GM18511 (cell line): ENCODE measurements around the gene CIAO2B.
"Not testable (repeated sequence)": the region's sequence is repeated elsewhere in the genome, so short reads cannot be mapped to it uniquely, and the experiment has no call there.

Source experiments
- ATAC-seq: cut with Tn5 transposase; IDR thresholded peaks from one replicate; pipeline ENCODE4 v1.9.1; 2021; ENCODE audit warnings: mild to moderate bottlenecking, moderate library complexity; ENCODE audit not compliant: unreplicated experiment

The CIAO2B gene

DNA sequence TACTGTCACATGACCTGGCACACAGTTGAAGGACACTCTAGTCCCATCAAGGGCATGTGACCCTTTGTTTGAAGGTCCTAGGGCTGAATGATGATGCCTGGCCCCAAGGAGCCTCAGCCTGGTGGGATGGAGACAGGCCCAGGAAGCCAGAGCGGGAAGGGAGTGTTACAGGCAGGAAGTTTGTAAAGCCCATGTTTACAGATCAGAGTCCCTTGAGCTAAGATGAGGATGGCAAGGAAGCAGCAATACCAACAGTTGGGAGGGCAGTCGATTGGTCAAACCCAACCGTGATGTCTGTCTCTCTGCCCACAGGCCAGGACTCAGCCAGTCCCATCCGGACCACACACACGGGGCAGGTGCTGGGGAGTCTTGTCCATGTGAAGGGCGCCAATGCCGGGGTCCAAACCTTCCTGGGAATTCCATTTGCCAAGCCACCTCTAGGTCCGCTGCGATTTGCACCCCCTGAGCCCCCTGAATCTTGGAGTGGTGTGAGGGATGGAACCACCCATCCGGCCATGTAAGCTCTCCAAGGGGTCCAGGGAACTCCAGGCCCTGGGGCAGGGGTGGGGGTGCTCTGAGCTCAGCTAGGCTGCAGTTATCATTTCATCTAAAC, 3.6 kb upstream of the CIAO2B start:
- no peak for ATAC-seq

DNA sequence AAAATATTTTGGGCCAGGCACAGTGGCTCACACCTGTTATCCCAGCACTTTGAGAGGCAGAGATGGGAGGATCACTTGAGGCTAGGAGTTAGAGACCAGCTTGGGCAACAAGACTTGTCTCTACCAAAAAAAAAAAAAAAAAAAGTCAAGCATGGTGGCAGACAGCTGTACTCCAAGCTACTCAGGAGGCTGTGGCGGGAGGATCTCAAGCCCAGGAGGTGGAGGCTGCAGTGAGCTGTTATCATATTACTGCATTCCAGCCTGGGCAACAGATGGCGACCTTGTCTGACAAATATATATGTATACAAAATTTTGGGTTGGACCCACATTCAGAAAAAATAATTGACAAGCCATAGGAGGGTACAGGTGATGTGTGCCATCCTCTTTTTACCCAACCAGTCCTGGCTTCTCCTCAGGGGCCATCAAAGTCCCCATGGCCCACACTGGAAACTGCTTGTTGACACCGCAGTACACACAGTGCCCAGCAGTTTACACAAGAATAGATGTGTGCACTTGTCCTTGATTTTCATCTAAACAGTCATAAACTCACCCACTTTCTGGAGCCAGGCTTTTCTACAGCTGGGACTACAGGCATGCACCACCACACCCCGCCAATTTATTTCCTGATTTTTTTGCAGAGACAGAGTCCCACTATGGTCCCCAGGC, 2.8 kb upstream of the CIAO2B start:
- no peak for ATAC-seq

DNA sequence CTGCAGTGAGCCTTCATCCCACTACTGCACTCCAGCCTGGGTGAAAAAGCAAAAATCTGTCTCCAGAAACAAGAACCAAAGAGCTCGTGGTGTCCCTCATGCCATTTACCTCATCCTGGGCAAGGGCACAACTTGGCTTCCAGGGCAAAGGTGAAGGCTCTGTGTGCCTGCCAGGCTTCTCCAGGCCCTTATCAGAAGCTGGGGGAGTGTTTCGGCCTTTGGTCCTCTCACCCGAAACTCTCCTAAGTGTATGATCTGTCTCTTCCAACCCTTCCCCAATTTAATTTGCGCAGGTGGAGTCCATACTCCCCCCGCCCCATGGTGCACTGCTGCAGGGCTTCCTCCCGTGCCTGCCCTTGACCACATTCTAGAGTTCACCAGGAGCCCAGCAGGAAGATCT, 2.3 kb upstream of the CIAO2B start:
- no peak for ATAC-seq

DNA sequence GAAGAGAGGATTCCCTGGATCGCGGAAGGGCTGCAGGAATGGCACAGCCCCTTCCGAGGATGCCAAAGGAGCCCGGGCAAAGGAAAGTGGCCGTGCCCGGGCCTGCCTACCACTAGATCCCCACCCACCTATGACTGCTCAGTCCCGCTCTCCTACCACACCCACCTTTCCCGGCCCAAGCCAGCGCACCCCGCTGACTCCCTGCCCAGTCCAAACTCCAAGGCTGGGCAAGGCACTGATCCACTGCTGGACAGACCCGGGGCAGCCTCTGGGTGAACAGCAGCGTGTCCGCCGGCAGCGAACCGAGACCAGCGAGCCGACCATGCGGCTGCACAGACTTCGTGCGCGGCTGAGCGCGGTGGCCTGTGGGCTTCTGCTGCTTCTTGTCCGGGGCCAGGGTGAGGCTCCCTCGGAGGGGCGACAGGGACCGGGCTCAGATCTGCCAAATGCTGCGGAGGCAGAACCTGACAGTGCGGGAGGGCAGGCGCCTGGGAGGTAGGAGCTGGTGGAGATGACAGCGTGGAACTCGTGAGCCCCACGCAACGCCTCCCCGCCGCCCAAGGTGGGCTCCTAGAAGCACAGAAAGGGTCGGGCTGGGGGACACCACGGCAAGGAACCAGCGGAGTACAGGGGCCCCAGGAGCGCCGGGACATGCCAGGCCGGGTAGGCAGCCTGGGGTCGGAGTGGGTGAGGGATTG, 1.3 kb upstream of the CIAO2B start, which contains the start of gene CES2:
CES2 (plus strand) TSS at position 203 of the 698 bp plus-strand sequence; CDS start at position 323, 120 bp downstream.
- ATAC-seq, result no peak

DNA sequence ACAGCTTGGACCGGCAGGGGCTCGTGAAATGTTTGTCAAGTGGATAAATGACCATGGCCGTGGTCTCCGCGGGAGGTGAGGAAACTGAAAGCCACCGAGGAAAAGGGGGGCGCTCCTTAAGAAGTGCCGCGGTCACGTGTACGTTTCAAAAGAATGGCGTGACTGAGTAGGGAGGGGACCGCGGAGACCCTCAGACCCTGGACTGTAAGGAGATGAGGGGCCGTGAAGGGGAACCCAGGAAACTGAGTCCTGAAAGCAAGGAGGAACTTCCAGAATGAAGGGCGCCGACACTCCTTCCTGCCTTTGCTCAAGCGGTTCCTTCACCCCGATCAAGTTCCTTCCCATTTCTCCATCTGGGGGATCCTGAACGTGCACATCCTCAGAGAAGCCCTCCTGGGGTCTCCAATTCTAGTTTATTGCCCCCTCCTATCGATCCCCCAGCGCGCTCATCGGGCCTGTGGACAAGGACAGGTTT, 674 bp upstream of the CIAO2B start:
- not testable (repeated sequence) for ATAC-seq

DNA sequence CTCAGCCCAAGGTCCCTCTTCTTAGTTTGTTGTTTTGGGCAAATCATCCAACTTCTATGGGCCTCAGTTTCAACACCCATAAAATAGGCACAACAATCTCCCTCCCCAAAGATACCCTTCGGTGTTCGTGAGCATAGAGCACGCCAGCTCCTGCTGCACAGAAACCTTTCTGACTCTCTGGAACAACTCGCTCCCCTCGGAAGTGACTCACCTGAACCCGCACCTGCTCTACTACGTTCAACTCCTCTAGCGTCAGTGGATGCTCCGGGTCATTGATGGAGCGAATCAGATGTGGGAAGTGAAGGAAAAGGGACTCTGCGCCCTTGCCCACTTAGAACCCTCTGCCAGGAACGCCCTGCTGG, 445 bp downstream of the CIAO2B start:
- ATAC-seq, result peak; percentile 18

DNA sequence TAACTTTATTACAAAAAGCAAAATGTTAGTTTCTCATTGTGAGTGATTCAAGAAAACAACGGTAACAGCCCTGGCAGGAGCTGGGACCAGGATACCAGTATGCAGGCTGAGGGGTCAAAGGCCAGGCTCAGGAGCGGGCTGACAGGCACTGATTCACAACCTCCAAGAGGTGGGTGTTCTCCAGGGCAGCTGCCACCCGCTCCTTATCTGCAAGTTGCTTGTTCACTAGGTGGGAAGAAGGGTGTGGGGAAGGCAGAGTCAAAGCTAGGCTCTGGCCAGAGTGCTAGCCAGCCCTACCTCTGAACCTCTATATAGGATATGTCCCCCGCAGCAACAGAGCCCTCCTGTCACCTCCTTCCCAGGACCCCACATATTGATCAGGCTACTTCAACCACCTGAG, 2.1 kb downstream of the CIAO2B start:
- ATAC-seq, result no peak

DNA sequence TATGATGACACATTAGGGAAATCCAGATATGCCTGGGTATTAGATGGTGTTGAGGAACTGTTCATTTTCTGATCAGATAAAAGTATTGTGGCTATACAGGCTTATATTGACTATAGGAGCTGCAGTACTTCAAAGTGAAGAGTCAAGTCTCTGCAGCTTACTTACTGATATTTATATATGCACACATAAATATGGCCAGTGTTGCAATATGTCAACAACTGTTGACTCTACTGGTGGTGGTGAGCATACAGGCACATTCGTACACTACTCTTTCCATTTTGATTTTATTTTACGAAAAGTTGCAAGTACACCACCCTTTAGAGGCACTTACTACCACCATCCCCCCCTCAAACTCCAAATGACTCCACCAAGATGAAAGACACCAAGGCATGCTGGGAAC, 2.5 kb downstream of the CIAO2B start:
- ATAC-seq, result no peak

DNA sequence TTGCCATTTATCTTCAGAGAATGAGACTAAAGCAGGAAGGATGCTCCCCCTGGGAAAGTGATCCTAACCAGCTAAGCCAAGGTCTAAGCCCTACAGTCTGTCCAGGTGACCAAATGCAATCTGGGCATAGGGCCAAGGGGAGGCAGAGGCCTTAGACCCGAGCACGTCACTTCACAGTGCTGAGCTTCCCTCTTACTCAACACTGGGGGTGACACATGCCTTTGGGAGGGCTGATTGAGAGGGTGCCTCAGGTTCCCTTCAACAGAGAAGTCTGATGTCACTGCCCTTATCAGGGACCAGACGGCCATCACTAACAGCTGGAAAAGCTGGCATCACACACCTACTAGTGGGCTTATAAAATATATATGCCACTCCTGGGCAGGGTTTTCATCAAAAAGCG, 4.0 kb downstream of the CIAO2B start:
- no peak for ATAC-seq

DNA sequence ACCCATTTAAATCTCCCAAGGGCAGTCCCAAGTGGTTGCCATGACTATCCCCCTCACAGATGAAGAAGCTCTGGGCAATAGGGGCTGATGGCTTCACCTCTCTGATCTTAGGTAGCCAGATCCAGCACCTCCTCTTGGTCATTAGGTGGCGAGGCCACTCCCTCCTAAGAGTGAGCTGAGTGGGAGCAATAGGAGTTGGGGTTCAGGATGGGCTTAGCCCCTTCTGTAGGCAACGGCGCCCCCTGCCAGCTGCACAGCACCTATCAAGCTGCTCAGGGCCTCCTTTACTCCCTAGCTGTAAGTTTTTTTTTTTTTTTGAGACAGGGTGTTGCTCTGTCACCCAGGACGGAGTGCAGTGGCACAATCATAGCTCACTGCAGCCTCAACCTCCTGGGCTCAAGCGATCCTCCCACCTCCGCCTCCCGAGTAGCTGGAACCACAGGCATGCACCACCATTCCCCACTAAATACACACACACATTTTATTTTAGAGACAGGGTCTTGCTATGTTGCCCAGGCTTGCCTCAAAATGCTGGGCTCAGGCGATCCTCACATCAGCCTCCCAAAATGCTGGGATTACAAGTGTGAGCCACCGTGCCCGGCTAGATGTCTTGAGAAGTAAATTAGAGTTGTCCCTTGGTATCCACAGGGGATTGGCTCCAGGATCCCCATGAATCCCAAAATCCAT, 5.4 kb downstream of the CIAO2B start:
- ATAC-seq, result no peak

DNA sequence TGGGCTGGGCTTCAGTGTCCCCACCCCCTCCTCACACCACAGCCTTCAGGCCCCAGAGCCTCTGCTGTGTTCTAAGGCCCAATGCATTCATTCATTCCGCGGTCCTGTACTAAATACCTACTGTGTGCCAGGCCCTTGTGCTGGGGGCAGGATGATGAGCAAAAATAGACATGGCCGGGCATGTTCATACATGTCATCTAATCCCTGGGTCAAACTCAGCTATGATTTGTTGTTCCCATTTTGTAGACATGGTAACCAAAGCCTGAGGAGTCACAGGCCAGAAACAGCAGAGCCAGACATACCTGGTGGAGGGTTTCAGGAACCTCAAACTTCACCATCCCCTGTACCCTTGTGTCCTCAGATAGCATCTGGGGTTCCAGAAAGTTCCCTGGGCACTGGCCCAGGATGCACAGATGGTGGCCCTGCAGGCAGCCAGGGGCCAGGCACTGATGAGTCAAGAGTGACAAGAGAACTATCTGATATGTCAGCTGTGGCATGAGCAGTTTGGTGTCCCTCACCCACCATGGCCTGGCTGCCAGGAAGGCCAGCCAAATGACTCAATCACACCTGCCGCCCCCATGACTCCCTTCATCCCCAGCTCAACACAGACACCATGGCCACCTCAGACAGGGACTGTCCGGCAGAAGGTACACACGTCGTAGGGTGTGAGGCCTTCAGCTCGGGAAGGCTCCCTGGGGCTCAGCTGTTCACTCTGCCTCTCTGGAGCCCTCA, 6.1 kb downstream of the CIAO2B start:
- no peak for ATAC-seq

DNA sequence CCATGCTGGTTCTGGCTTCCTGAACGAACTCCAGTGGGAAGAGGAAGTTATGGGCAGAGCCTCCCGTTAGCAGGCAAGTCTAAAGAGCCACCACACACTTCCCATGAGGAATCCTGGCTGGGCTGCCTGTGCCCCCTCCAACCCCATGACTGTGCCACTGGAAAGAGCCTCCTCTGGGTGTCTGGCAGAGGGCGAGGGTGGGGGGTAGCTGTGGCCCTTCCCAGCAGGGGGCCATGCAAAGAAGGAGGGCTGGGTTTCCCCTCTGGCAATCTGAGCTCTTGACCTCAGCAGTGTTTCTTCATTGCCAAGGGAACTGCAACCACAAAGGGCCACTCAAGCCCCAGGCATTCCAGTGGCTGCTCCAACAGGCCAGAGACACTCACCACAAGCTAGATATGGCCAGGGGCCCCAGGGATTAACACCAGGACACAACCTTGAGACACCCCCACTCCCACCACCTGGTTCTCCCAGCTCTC, 7.2 kb downstream of the CIAO2B start:
- peak; percentile 36 for ATAC-seq

DNA sequence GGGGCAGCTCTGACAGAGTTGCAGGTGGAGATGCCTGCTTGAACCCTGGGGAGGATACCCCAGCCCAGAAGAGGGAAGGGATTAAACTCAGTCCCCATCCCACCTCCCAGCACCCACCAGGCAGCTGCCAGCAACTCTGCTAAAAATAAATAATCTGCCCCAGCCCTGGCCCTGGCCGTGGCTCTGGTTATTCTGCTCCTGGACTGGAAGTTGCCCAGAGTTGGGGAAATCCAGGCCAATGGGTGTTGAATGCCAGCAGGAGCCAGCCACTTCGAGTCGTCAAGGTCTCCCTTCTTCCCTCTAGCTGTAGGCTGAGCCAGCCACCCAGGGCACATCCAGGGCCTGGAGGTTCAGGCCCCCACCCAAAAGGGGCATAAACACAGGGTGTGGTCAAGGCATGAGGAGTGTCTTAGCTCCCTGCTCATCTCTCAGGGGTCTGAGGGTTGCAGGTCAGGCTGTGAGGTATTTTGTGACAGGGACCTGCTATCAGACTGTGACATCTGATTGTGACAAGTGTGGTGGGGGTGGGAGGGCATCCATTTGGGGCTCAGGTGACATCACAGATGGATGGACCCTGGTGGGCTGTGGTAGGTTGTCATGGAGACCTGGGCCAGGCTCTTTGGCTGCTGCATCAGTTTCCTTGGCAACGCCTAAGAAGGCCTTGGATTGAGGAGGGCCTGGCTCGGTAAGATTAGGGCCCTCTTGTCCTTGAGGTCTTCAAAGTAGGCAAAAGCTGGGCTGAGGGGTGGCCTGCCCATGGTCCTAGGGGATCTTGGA, 7.8 kb downstream of the CIAO2B start:
- no peak for ATAC-seq

DNA sequence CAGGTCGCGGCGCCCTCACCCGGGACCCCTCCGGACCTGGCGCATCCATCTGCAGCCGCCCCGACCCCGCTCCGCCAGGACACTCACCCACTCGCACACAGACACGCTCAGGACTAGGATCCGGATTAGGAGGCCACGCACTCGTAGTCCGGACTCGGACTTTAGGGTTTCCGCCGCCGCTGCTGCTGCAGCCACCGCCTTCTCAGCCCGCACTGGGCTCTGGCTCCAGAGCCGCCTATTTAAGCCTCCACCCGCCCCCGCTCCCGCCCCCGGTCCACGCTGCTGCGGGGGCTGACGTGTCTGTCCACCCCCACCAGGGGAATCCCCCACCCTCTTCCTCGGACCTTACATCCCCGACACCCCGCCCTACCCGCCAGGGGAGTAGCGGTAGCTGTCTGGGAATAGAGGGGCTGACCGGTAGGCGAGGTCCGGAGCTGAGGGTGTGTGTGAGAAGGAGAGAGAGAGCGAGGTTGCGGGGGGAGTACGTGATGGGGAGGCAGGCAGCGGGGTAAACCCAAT, 8.8 kb downstream of the CIAO2B start, which contains the start of gene RRAD:
RRAD (minus strand) TSS at position 214 of the 519 bp plus-strand sequence. CDS start 356 bp downstream, outside the sequence.
- ATAC-seq, result no peak

DNA sequence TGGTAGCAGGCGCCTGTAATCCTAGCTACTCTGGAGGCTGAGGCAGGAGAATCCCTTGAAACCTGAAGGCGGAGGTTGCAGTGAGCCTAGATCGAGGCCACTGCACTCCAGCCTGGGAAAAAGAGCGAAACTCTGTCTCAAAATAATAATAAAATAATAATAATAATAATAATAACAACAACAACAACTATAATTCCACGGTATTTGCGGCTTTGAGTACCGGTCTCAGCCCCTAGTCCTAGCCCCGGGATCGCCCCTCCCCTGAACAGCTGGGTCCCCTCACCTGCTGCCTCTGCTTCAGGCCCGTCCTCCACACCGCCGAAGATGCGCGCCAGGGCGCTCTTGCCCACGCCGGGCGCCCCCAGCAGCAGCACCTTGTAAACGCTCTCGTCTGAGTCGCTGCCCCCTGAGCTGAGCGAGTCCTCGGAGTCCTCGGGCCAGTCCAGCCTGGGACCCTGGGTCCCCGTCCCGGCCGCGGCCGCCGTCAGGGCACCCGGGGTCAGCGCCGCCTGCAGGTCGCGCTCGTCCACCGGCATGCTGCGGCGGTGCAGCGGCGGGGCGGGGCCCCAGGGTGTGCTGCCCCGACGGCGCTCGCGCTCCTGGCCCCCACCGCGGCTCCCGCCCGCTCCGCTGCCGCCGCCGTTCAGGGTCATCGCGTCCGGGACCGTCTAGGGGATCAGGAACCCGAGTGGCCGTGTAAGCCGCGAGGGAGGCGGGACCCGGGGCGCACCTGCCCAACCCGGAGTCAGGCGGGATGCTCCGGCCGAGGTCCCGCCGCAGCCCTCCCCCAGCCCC, 9.5 kb downstream of the CIAO2B start:
- no peak for ATAC-seq

DNA sequence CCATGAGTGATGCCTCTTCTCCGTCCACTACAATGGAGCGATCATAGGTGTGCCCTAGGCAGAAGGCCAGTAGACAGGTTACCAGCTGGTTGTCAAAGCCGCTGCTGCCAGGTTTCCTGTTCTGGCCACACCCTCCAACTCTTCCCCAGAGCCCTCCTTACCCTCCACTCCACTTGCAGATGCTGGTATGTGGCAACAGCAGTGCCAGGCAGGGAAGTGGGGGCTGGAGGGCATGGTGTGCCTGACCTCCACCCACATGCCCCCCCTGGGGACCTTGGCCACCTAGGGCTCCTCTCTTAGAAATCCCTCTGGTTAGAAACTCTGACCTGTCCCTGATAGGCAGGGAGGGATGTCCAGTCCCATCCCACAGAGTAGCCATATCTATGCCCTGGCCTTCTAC, 10.3 kb downstream of the CIAO2B start:
- ATAC-seq, result no peak

DNA sequence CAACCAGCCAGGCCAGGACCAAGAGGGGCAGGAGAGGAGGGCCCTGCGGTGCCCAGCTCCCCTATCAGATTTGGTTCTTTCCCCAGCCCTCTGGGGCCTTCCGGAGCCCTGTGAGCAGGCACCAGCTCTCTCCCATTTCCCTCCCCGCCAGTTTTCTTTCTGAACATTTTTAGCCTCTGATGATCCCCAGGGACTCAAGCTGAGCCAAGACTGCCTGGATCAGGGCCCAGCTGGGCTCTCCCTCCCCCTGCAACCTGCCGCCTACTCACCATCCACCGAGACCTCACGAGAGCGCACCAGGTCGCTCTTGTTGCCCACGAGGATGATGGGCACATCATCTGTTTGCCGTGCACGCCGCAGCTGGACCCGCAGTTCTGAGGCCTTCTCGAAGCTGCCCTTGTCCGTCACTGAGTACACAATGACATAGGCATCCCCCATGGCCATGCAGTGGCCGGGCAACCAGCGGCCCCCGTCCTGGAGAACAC, 10.9 kb downstream of the CIAO2B start:
- ATAC-seq, result no peak

DNA sequence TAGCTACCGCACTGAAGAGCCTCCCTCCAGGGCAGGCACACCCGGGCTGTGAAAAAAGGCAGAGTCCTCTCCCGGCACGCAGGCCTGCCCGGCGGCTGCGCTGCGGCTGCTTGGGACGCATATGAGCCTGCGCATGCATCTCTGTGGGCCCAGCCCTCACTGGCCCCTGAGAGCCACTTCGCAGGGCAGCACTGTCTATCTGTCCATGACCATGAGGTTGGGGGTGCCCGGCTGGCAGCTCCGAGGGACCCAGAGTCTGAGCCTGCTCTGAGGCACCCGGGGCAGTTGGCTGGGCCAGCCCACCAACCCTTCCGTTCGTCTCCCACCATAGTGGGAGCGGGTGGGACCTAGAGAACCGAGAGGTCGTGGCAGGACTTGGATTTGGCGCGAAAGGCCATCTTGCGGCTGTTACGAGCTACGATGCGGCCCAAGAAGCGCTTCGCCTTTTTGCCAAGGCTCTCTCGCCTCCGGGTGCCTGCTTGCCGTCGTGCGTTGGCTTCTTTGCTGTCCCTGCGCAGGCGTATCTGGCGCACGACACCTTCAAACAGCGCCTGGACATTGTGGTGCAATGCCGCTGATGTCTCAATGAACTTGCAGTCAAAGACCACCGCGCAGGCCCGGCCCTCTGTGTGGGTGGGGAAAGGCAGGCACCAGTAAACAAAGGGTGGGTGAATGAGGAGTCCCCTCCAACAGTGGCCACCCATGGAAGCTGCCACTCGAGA, 12.3 kb downstream of the CIAO2B start:
- ATAC-seq, result no peak
